Neutrophil (primary cell): Measurements from ENCODE around the gene FUT9.
"Not testable (repeated sequence)": the region's sequence is repeated elsewhere in the genome, so short reads cannot be mapped to it uniquely, and the experiment has no call there.

Experiments
- H3K27ac ChIP-seq: fragments of 200-600 bp; sonication (generic); 2 replicates; pipeline ENCODE4 v1.5.1; 2016; ENCODE audit warnings: mild to moderate bottlenecking, moderate library complexity
- H3K27me3 ChIP-seq: fragments of 200-600 bp; sonication (generic); 2 replicates; pipeline ENCODE4 v1.6.0; 2016; ENCODE audit warnings: mild to moderate bottlenecking
- H3K36me3 ChIP-seq: fragments of 200-600 bp; sonication (generic); 2 replicates; pipeline ENCODE4 v1.5.1; 2017
- H3K4me1 ChIP-seq, 2 experiments: fragments of 200-600 bp in 1 of 2; sonication (generic) in 1 of 2; 1 replicate in 1 of 2; 2 replicates in 1 of 2; pipeline versions ENCODE4 v1.5.1 to v1.6.1; 2013 to 2016; ENCODE audit warnings: low read depth in 1 of 2, low read length in 1 of 2, mild to moderate bottlenecking in 1 of 2, moderate library complexity in 1 of 2; ENCODE audit not compliant: control insufficient read depth in 1 of 2, insufficient read depth in 1 of 2
- H3K4me3 ChIP-seq, 2 experiments: fragments of 200-600 bp in 1 of 2; sonication (generic) in 1 of 2; 1 replicate in 1 of 2; 2 replicates in 1 of 2; pipeline ENCODE4 v1.5.1; 2013 to 2016; ENCODE audit warnings: low read depth in 1 of 2, low read length in 1 of 2, mild to moderate bottlenecking in 1 of 2, moderate library complexity in 1 of 2
- H3K9me3 ChIP-seq: fragments of 200-600 bp; sonication (generic); 2 replicates; pipeline ENCODE4 v1.5.1; 2016
- TF ChIP-seq, protein P1 (sequence below): fragments of 200-600 bp; sonication (generic); IDR thresholded peaks from 2 replicates; pipeline ENCODE4 v1.5.1; 2016; ENCODE audit warnings: antibody characterized with exemption

Gene FUT9

GRCh38 chr6:96236471-96236870 lies 220.7 kb downstream of the FUT9 start:
- no peaks in the 10 kb centered on the region for H3K4me1 ChIP-seq
- TF ChIP-seq, protein P1, sequence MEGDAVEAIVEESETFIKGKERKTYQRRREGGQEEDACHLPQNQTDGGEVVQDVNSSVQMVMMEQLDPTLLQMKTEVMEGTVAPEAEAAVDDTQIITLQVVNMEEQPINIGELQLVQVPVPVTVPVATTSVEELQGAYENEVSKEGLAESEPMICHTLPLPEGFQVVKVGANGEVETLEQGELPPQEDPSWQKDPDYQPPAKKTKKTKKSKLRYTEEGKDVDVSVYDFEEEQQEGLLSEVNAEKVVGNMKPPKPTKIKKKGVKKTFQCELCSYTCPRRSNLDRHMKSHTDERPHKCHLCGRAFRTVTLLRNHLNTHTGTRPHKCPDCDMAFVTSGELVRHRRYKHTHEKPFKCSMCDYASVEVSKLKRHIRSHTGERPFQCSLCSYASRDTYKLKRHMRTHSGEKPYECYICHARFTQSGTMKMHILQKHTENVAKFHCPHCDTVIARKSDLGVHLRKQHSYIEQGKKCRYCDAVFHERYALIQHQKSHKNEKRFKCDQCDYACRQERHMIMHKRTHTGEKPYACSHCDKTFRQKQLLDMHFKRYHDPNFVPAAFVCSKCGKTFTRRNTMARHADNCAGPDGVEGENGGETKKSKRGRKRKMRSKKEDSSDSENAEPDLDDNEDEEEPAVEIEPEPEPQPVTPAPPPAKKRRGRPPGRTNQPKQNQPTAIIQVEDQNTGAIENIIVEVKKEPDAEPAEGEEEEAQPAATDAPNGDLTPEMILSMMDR = no peak
- no peaks in the 10 kb centered on the region for H3K9me3 ChIP-seq

GRCh38 chr6:96237638-96238347 lies 222.0 kb downstream of the FUT9 start:
- H3K4me1 ChIP-seq = no peaks in the 10 kb centered on the region
- TF ChIP-seq, protein P1 = no peak
- H3K36me3 ChIP-seq = no peaks in the 10 kb centered on the region
- H3K27ac ChIP-seq = no peak overlapping the region
- no peaks in the 10 kb centered on the region for H3K9me3 ChIP-seq
- no peaks in the 10 kb centered on the region for H3K27me3 ChIP-seq
- no peak overlapping the region for H3K4me3 ChIP-seq

More at GRCh38 chr6:96236471-96236870, 220.7 kb downstream of the FUT9 start:
- no peak overlapping the region for H3K27ac ChIP-seq
- no peak overlapping the region for H3K4me3 ChIP-seq
- H3K27me3 ChIP-seq = no peaks in the 10 kb centered on the region
- H3K36me3 ChIP-seq = no peaks in the 10 kb centered on the region

DNA sequence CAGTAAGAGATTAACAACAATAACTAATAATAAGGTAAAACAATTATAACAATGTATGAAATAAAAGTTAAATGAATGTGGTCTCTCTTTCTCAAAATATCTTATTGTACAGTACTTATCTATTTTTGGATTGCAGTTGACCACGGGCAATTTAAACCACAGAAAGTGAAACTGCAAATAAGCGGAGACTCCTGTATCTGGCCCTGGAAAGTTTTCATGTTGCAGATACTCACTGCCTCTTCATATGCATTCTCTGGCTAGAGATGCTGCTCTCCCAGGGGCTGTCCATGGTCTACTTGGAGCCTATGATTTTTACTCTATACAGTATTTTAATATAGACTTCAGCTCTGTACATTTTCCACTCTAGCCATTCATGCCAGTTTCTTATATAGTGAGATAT lies 230.8 kb downstream of the FUT9 start:
- Histone ChIP-seq H3K36me3 (no peaks in the 10 kb centered on the region), H3K4me3 (no peak overlapping the region), H3K27ac (no peak overlapping the region), H3K9me3 (no peaks in the 10 kb centered on the region), H3K27me3 (no peaks in the 10 kb centered on the region), H3K4me1 (no peaks in the 10 kb centered on the region)
- TF ChIP-seq, protein P1 = no peak

DNA sequence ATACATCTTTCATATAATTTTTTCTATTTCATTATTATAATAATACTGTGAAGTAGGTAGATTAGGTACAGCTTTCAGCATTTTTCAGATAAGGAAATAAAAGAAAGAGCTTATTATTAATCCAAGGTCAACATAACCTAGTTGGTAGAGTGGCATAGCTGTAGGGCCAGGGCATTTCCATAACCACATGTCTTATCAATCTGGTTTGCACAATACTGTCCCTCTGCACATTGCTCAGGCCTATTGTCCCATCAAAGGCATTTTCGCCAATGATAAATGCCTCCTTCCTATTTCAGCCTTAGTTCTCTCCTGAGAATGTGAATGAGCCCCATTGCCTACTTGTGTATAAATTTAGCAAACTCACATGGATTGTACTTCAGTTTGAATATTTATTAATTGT lies 234.0 kb downstream of the FUT9 start:
- Histone ChIP-seq H3K27me3 (no peaks in the 10 kb centered on the region), H3K27ac (no peak overlapping the region), H3K4me3 (no peak overlapping the region), H3K9me3 (no peaks in the 10 kb centered on the region), H3K36me3 (no peaks in the 10 kb centered on the region), H3K4me1 (no peaks in the 10 kb centered on the region)
- TF ChIP-seq, protein P1 = no peak

DNA sequence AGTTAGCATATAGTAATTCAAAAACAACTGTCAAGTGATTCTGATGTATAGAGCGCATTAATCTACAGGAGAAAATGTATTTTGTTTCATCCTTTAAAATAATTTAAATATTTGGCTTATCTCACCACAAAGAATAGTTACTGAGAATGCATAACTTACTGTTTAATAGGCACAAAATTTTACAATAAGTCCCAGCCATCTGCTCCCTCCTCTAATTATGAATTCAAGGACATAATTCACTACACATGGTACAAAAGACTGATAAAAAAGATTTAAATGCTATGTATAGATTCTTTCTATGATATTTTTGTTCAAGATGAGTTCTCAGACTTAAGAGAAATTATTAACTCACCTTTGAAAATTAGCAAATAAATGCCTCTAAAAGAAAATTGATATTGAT lies 242.0 kb downstream of the FUT9 start:
- H3K36me3 ChIP-seq = no peaks in the 10 kb centered on the region
- TF ChIP-seq, protein P1 = no peak
- H3K4me3 ChIP-seq = no peak overlapping the region
- no peak overlapping the region for H3K27ac ChIP-seq
- no peaks in the 10 kb centered on the region for H3K27me3 ChIP-seq
- no peaks in the 10 kb centered on the region for H3K4me1 ChIP-seq
- H3K9me3 ChIP-seq = no peaks in the 10 kb centered on the region

GRCh38 chr6:96260787-96261430 lies 245.1 kb downstream of the FUT9 start:
- not testable (repeated sequence) for H3K36me3 ChIP-seq, H3K9me3 ChIP-seq, H3K27ac ChIP-seq, H3K27me3 ChIP-seq, H3K4me1 ChIP-seq, H3K4me3 ChIP-seq
